ENCODE results near the gene FERMT3.

Gene FERMT3

GRCh38 chr11:64263021-64263946 is 56.8 kb downstream of the FERMT3 start:
- no peak for DNase-seq (ENCODE audit: extremely low read depth, low read depth)
- TF ChIP-seq, protein P1, sequence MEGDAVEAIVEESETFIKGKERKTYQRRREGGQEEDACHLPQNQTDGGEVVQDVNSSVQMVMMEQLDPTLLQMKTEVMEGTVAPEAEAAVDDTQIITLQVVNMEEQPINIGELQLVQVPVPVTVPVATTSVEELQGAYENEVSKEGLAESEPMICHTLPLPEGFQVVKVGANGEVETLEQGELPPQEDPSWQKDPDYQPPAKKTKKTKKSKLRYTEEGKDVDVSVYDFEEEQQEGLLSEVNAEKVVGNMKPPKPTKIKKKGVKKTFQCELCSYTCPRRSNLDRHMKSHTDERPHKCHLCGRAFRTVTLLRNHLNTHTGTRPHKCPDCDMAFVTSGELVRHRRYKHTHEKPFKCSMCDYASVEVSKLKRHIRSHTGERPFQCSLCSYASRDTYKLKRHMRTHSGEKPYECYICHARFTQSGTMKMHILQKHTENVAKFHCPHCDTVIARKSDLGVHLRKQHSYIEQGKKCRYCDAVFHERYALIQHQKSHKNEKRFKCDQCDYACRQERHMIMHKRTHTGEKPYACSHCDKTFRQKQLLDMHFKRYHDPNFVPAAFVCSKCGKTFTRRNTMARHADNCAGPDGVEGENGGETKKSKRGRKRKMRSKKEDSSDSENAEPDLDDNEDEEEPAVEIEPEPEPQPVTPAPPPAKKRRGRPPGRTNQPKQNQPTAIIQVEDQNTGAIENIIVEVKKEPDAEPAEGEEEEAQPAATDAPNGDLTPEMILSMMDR (IDR thresholded peaks at IDR 0.05; ENCODE audit: low read depth, low read length) = no peak

- TF ChIP-seq, protein P1 (IDR thresholded peaks at IDR 0.05; ENCODE audit: low read depth, low read length) = no peak
- no peak for DNase-seq (ENCODE audit: extremely low read depth, low read depth)
These were observed 57.4 kb downstream of the FERMT3 start for GRCh38 chr11:64263947-64264317.

- TF ChIP-seq, protein P1 (IDR thresholded peaks at IDR 0.05; ENCODE audit: low read depth, low read length) = no peak
- no peak for DNase-seq (ENCODE audit: extremely low read depth, low read depth)
These were observed 57.9 kb downstream of the FERMT3 start for GRCh38 chr11:64264371-64264852.

GRCh38 chr11:64265176-64266160 is 58.9 kb downstream of the FERMT3 start:
- DNase-seq (ENCODE audit: extremely low read depth, low read depth) = no peak
- TF ChIP-seq, protein P1 (IDR thresholded peaks at IDR 0.05; ENCODE audit: low read depth, low read length) = no peak

GRCh38 chr11:64266339-64266738 is 59.8 kb downstream of the FERMT3 start:
- TF ChIP-seq, protein P1 (IDR thresholded peaks at IDR 0.05; ENCODE audit: low read depth, low read length) = no peak
- no peak for DNase-seq (ENCODE audit: extremely low read depth, low read depth)

DNA sequence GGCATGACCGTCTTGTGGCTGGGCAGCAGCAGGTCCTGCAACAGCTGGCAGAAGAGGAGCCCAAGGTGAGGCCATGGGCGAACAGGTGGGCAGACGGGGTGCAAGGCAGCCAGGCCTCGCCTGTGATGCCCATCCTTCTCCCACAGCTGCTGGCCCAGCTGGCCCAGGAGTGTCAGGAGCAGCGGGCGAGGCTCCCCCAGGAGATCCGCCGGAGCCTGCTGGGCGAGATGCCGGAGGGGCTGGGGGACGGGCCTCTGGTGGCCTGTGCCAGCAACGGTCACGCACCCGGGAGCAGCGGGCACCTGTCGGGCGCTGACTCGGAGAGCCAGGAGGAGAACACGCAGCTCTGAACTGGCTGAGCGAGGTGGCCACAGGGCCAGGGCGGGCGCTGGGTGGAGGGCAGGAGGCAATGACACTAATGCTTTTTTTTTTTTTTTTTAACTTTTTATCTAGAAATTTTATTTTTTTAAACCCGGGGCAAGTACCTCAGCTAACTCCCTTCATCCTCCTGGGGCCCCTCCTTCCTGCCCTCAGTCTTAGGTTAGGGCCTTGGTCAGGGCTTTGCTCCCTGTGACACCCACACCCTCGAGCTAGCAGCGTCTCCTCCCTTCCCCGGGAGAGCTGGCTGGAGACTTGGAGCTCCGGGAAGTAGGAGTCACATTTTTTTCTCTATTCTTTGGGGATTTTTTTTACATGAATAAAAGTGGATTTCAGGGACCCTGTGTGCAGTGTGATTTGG is 60.9 kb downstream of the FERMT3 start:
- TF ChIP-seq, protein P1 (IDR thresholded peaks at IDR 0.05; ENCODE audit: low read depth, low read length) = no peak
- DNase-seq (ENCODE audit: extremely low read depth, low read depth) = no peak
